Measurements from ENCODE around the gene CSMD2.
A peak's percentile ranks its signal among the peaks of the same experiment; 100 is the strongest.

The CSMD2 gene

GRCh38 chr1:33577663-33578062, 587.4 kb downstream of the CSMD2 start:
- no peak for DNase-seq

DNA sequence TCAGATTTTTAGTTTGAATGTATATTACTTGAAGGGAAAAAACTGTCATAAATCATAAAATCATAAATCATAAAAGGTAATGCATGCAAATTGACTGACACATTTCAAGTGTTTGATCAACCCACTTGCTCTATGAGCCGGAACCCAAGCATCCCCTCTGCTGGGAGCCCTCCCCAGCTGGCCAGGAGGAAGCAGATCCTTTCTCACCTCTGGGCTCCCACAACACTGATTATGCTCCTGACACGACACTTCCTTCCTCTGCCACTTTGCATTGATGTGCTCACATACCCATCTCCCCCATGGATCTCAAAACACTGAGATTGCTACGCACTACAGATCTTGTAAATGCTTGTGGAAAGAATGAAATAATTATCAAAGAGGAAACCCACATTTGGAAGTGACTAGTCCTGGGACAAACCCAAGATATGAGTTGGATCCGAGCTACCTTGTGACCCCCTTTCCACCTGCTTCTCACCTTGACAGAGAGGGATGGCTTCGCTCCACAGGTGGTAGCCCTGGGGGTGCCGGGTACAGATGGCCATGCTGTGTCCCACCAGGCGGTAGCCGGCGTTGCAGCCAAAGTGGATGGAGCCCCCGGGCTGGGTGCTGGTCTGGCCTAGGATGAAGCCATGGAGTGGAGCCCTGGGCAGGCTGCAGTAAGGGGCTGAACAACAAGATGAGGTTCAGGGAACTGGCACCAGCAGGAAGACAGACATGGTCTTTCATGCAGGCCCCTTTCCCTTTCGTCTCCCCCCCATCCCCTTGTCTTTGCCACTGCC, 588.0 kb downstream of the CSMD2 start:
- no peak for DNase-seq

- no peak for DNase-seq
These were observed 589.6 kb downstream of the CSMD2 start for GRCh38 chr1:33575324-33575879.

DNA sequence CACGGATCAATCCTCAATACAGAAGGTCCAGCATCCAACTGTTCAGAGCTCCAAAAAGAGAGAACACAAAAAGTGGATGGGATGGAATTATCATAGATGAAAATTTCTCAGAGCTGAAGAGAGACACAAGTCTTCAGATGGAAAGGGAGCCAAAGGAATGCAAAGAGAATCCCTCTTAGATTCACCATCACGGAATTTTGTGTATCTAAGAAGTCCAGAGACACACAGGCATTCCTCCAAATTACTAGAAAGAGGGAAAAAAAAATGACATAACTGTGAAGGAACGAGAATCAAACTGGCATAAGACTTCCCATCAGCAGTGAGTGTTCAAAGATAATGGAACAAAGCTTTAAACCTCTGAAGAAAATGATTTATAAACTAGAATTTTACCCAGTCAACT, 591.4 kb downstream of the CSMD2 start:
- no peak for DNase-seq

DNA sequence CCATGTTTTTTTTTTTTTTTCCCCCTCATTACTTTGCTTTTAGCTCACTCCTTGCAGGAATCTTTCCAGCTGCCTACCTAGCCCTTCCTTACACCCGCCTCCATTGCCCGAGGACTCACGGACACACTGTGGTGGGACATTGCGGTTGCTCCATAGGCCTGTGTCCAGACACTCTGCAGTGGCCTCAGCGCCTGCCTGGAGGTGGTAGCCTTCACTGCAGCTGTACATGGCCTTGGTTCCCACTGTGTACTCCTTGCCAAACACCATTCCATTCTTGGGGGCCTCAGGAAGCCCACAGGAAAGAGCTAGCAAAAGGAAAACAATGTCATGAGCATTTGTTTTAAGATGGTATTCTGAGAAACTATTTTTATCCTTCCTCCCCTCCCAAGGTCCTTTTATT, 592.6 kb downstream of the CSMD2 start:
- no peak for DNase-seq

GRCh38 chr1:33569331-33569730, 595.7 kb downstream of the CSMD2 start:
- no peak for DNase-seq

DNA sequence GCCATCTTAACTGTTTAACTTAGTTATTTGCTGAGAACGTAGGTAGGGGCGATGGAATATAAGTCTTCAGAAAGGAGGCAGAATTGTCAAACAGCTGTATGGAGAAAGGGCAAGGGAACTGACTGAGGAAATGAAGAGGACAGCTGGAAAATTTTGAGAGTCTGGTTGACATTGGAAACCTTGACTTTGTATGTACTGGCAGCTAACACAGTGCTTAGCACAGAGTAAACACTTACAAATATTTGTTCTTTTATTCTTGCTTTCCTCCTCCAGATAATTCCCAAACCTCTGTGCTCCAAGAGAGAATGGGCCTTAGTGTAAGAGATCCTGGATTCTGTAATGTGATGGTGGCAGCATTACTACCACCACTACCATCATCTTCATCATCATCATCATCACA, 601.3 kb downstream of the CSMD2 start:
- DNase-seq = peak; percentile 63

DNA sequence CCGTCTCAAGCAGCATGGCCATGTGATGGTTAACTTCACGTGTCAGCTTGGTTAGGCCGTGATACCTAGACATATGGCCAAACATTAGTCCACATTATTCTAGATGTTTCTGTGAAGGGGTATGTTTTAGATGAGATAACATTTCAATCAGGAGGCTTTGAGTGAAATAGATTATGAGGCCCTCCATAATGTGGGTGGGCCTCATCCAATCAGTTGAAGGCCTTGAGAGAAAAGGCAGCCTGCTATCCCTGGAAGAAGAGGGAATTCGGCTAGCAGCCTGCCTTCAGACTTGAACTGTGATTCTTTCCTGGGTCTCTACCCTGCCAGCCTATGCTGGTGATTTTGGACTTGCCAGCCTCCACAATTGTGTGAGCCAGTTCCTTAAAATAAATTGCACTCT, 602.5 kb downstream of the CSMD2 start:
- DNase-seq = no peak

DNA sequence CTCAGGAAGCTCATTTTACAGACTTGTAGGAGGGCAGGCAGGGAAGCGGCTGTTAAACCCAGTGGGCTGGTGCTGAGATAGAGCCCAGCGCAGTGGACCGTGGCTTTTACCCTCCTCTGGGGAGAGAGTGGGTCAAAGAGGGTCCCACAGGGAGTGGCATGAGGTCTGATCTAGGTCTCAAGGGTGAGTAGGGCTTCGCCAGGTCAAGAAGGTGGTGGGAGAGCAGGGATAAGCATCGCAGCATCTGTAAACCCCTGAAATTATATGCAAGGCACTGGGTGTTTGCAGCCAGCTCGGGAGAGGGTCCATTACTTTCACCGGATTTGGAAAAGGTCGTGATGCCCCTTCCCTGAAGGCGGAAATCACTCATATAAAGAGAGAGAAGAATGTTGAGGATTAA, 603.5 kb downstream of the CSMD2 start:
- DNase-seq = no peak

DNA sequence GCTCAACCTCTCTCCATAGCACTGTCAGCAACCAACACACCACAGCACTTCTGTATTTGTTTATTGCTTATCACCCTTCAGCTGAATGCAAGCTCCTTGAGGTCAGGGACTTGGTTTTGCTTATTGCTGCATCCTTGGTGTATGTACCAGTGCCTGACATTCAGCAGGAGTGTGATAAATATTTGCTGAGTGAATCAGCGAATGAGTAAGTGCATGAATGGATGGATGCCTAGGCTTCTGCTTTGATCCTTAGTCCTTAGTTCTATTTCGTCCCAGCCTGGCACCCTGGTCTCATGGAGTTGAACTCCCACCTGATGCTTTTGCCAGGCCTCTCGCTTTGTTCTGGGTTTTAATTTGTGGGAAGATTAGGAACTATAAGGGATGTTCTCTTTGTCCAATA, 604.4 kb downstream of the CSMD2 start:
- no peak for DNase-seq

DNA sequence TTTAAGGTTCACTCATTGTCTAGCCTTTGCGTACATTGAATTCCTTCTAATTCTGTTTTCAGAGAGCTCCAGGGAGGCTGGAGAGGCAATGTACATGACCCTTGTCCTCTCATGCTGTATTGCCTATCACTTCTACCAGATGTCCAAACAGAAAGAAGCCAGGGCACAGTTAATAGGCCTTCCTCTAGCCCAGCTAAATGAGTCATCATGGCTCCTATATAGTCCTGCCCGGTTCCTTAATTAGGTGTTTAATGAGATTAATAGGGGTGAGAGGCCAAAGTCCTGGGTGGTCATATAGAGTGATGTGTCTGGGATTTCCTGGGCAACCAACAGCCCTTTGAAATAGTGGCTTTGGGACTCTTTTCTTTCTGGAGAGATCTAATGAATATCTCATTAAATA, 616.3 kb downstream of the CSMD2 start:
- no peak for DNase-seq

- no peak for DNase-seq
These were observed 616.7 kb downstream of the CSMD2 start for GRCh38 chr1:33548319-33548718.

DNA sequence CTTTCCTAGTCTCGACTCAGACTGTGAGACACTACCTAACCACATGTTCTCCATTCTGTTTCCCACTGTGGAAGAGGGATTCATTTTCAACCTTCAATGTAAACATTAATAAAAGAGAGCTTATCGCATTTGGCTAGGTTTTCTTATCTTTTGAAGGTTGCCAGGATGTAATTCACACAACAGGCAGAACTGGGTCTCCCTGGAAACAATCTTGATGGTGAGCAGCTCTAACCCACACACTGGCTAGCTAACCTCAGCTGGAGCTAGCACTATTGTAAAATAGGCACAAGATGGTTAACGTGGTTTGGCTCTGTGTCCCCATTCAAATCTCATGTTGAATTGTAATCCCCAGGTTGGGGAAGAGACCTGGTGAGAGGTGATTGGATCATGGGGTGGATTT, 617.5 kb downstream of the CSMD2 start:
- DNase-seq = no peak

GRCh38 chr1:33541966-33542365, 623.1 kb downstream of the CSMD2 start:
- DNase-seq = no peak

DNA sequence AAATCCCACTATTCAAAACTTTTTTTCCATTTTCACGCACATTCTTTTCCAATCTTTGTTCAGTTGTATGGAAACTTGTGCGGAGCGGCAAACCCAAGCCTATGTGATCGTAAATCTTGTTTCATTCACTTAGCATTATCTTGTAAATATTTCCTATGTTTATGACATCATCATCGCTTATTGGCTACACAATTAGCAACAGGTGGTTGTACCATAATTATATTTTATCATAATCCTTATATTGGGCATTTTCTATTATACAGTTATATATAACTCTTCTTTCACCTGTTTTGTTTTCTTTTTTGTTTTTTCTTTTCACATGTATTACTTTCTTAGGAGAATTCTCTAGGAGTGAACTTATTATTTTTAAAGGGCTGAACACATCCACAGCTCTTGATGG, 627.1 kb downstream of the CSMD2 start:
- DNase-seq = no peak

DNA sequence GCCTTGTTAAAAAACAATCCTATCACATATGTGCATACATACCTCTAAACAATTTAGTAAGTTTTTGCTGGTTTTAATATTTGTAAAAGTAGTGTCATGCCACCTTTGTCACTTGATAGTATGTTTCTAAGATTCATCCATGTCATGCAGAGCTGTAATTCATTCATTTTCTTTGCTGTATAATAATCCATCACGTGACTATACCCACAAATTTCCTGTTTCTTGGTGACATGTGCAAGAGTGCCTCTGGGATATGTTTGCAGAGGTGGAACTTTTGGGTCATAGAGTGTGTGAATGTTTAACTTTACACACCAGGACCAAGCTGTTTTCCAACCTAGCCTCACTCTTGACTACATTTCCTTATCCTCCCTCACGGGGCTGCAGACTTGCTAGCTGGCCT, 629.7 kb downstream of the CSMD2 start:
- DNase-seq = no peak

GRCh38 chr1:33532936-33533335, 632.1 kb downstream of the CSMD2 start:
- no peak for DNase-seq

DNA sequence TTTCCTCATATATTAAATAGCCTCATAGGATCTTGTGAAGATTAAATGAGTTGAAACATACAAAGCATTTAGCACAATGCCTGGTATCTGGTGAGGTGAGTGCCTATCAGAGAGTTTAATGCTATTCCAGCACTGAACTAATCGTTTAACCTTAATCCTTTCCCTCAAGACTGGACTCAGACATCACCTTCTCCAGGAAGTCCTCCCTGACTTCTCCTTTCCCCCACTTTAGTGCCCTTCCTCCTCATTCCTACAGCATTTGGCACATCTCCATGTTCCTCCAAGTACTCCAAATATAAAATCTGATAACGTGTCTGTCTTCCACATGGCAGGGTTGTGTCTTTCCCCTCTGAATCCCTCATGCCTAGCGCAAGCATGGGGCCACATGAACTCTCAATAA, 632.8 kb downstream of the CSMD2 start:
- no peak for DNase-seq

- no peak for DNase-seq
These were observed 635.1 kb downstream of the CSMD2 start for GRCh38 chr1:33529957-33530356.

GRCh38 chr1:33527934-33528333, 637.1 kb downstream of the CSMD2 start:
- DNase-seq = no peak

DNA sequence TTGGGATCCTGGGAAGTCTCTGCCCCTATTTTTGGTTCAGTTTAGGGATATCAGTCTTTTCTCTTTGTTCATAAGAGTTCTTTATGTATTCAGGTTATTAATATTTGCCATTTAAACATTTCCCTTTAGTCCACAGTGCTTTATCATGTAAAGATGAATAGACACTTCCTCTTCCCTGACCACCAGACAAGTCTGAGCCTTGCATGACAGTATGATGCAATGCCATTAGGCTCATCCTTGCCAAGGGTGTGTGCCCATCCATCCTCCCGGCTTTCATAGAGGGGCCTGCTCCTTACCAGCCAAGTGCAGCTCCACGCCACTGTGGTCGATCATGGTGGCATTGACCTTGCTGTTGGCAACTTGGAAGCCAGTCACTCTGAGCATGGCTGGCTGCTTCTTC, 640.4 kb downstream of the CSMD2 start:
- no peak for DNase-seq

DNA sequence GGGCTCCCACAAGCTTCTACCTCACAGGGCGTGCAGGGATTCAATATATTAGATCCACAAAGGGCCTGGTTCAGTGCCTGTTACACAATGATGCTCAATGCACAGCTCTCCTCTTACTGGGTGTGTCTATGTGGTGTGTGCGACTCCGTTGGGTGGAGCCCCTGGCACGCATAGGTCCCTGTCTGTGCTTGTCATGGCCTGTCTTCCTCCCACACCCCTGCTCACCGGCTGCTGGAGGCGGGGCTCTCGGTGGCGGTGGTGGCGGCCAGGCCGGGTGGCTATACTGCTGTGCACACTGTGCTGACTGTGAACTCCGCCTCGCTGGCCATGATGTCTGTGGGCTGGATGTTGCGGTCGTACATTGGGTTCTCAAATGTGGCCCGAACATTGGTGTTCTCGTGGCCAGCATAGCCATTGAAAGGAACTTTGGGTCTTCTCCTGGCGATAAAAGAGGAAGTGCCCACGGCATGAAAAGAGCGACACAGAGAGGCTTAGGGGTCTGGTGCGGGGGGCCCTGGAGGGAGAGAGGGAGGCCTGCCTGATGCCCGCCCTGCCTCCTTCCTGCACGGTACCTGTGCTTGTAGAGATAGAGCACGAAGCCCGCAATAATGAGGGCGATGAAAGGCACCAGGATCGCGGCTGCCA, 645.7 kb downstream of the CSMD2 start:
- no peak for DNase-seq

DNA sequence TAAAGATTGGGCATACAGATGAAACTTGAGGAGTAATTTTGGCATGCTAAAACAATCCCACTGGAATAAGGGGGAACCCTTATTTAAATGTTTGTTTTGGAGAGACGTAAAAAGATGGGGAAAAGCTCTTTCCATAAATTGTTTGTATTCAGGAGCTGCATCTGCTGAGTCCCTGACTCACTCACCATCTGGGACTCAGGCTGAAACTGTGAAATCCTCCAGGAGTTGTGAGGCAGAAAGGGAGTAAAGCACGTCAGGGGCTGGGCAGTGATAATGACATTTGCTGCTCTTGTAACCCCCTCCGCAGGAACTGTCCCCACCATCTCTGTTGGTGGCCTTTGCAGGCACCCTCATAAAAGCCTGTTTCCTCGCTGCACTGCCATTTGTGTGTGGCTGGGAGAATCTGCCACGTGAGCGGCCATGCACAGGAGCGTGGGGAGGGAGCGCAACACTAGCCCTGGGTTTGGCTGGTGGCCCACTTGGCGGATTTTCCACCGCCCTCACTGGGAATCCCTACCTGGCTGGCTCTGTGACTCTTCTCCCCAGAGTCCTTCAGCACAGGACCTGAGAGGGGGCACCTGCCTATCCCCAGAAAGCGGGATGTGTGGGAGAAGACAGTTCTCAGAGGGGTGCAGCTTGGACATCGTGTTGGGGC, 647.3 kb downstream of the CSMD2 start:
- no peak for DNase-seq
